AG04449 (cell line): ENCODE data around the gene PALMD.

ENCODE experiments used
- CTCF ChIA-PET: fragments of 350-600 bp; formaldehyde crosslinking; extraction: SDS; loops from one replicate; lab custom pipeline; 2021; ENCODE audit warnings: antibody characterized with exemption; lab: Yijun Ruan, JAX
- POLR2A ChIA-PET: fragments of 400-600, 350-600 bp; formaldehyde crosslinking; extraction: SDS; loops from one replicate; lab custom pipeline; 2020; ENCODE audit warnings: antibody characterized with exemption, inconsistent platforms; lab: Yijun Ruan, JAX
- DNase-seq: peaks from one replicate; pipeline ENCODE4 v3.0.0-alpha.2; 2010; ENCODE audit warnings: low read depth, low spot score
- H3K4me3 ChIP-seq: 2 replicates; pipeline ENCODE4 v1.5.1; 2011; ENCODE audit warnings: low read depth, mild to moderate bottlenecking, control low read depth, low read length
- CTCF ChIP-seq: IDR thresholded peaks from one replicate; pipeline ENCODE4 v1.5.1; 2011; ENCODE audit warnings: mild to moderate bottlenecking, moderate library complexity, low read length, control low read depth, inconsistent platforms; ENCODE audit not compliant: insufficient read depth; ENCODE audit errors: missing control alignments

Gene PALMD

GRCh38 chr1:99645699-99646531 lies at the start of gene PALMD:
PALMD (plus strand) TSS chr1:99646113; CDS start chr1:99646318, 205 bp downstream.
- TF ChIP-seq CTCF, result no peak
- ChIA-PET CTCF (interaction anchor here (0.7 to 1.3 kb wide), 3 partner anchors 8 to 21 kb away, joined by 3 to 4 read pairs (median 4); no protein-coding TSS in a partner anchor), POLR2A (interaction anchor here (1.0 kb wide), 1 partner anchor 47 kb away, joined by 4 read pairs; no protein-coding TSS in a partner anchor)
- DNase-seq, result no peak
- peak within 1 kb of the TSS; percentile 60 for H3K4me3 ChIP-seq

GRCh38 chr1:99598738-99599411 lies 47.0 kb upstream of the PALMD start:
- H3K4me3 ChIP-seq, result no peak overlapping the region
- POLR2A ChIA-PET, result interaction anchor here (0.7 to 1.0 kb wide), 3 partner anchors 8 to 87 kb away, joined by 3 to 4 read pairs (median 3); partner anchors contain the start of gene PALMD
- CTCF ChIA-PET, result no interaction called here
- no peak for DNase-seq
- TF ChIP-seq CTCF, result no peak

GRCh38 chr1:99599678-99600175 lies 46.2 kb upstream of the PALMD start:
- CTCF ChIA-PET, result interaction anchor here (1.4 kb wide), 2 partner anchors 9 to 117 kb away, joined by 3 to 4 read pairs; no protein-coding TSS in a partner anchor
- peak; percentile 85 for DNase-seq
- TF ChIP-seq CTCF, result no peak
- no peak overlapping the region for H3K4me3 ChIP-seq
- POLR2A ChIA-PET, result interaction anchor here (0.7 to 1.0 kb wide), 3 partner anchors 9 to 86 kb away, joined by 3 to 4 read pairs (median 3); partner anchors contain the start of gene PALMD

- POLR2A ChIA-PET, result no interaction called here
- no peak for DNase-seq
- no peak overlapping the region for H3K4me3 ChIP-seq
- CTCF ChIA-PET, result interaction anchor here (1.4 kb wide), 2 partner anchors 8 to 118 kb away, joined by 3 to 4 read pairs; no protein-coding TSS in a partner anchor
- no peak for TF ChIP-seq CTCF
Observed at GRCh38 chr1:99600782-99601181, 45.1 kb upstream of the PALMD start.

- ChIA-PET POLR2A (no interaction called here), CTCF (interaction anchor here (1.4 kb wide), 2 partner anchors 8 to 119 kb away, joined by 3 to 4 read pairs; no protein-coding TSS in a partner anchor)
- no peak for DNase-seq
- TF ChIP-seq CTCF, result no peak
- H3K4me3 ChIP-seq, result no peak overlapping the region
Observed at GRCh38 chr1:99601208-99601607, 44.7 kb upstream of the PALMD start.
